Measurements from ENCODE around the gene PSMD1. TPM values are rescaled to one million over a fixed set of nuclear protein-coding genes. Genes with fewer than 3 reads are reported as not detected.

Gene PSMD1
- total and polyA plus RNA-seq, 2 donors (not counting 3 experiments of a cell fraction or from before 2014, with no cell fraction given): 163 to 209 TPM

GRCh38 chr2:231170055-231170454 is 113.4 kb downstream of the PSMD1 start:
- Histone ChIP-seq H3K4me3 (replicated peaks in 1 of 3; ENCODE audit: insufficient read depth in 1 of 3, low read depth in 1 of 3, low read length in 3 of 3) (no peak overlapping the region), H2AFZ (ENCODE audit: low read depth, low read length) (no peak overlapping the region), H3K36me3 (ENCODE audit: control insufficient read depth in 2 of 2, extremely low read depth in 1 of 2, insufficient read depth in 2 of 2, low read length in 2 of 2) (peaks cover 5 to 23% of the 10 kb centered on the region in 2 experiments), H3K27ac (ENCODE audit: insufficient read depth, low read depth, low read length) (no peak overlapping the region), H3K79me2 (ENCODE audit: control insufficient read depth, insufficient read depth, low read length) (no peaks in the 10 kb centered on the region), H3K4me1 (ENCODE audit: control insufficient read depth, extremely low read depth, insufficient read depth, low read length) (peaks cover 51% of the 10 kb centered on the region), H4K20me1 (replicated peaks; ENCODE audit: control insufficient read depth, extremely low read depth, insufficient read depth, low read length) (no peaks in the 10 kb centered on the region), H3K9me3 (replicated peaks; ENCODE audit: control insufficient read depth, insufficient read depth, low read length) (no peaks in the 10 kb centered on the region), H3K9me1 (replicated peaks; ENCODE audit: control insufficient read depth, extremely low read depth, insufficient read depth, low read length) (no peaks in the 10 kb centered on the region), H3K9ac (replicated peaks; ENCODE audit: extremely low read depth, insufficient read depth, low read length) (no peak overlapping the region), H3K27me3 (ENCODE audit: control insufficient read depth in 2 of 2, insufficient read depth in 2 of 2, low read length in 2 of 2) (no peaks in the 10 kb centered on the region), H3K4me2 (ENCODE audit: insufficient read depth, low read length) (no peak overlapping the region)
- CTCF ChIA-PET: interaction anchor here (1.4 to 1.7 kb wide), 3 partner anchors 23 to 59 kb away, joined by 3 to 4 read pairs (median 4); no protein-coding TSS in a partner anchor
- DNase-seq (ENCODE audit: low read depth, low spot score) (no peak), FAIRE-seq (no peak)
- BruUV-seq (replicated peaks): no TSS peak
- POLR2A ChIA-PET: no interaction called here
- dilution Hi-C loops (cut with MboI; ENCODE audit: extremely low pct_ligation_motif_present, low sequenced_read_pairs) (no loop called here), intact Hi-C loops (cut with micrococcal nuclease) (no loop called here)
- TF ChIP-seq MAX (IDR thresholded peaks at IDR 0.05; ENCODE audit: insufficient read depth, insufficient read length): no peak
- no peak for TF ChIP-seq POLR2AphosphoS5 (IDR thresholded peaks at IDR 0.05; ENCODE audit: insufficient read depth, low read depth, low read length)
- TF ChIP-seq EZH2 (IDR thresholded peaks at IDR 0.05; ENCODE audit: borderline replicate concordance, low read depth, low read length, severe bottlenecking): no peak
- no peak for TF ChIP-seq JUN (IDR thresholded peaks at IDR 0.05; ENCODE audit: borderline replicate concordance, insufficient read depth, insufficient read length, low read depth)
- TF ChIP-seq GATA2 (IDR thresholded peaks at IDR 0.05; ENCODE audit: insufficient read depth, insufficient read length, low read depth, low read length): no peak
- TF ChIP-seq POLR2A (IDR thresholded peaks at IDR 0.05; ENCODE audit: low read depth, low read length): no peak
- TF ChIP-seq MYC (IDR thresholded peaks at IDR 0.05; ENCODE audit: low read depth, low read length): no peak
- TF ChIP-seq FOS (IDR thresholded peaks at IDR 0.05; ENCODE audit: borderline replicate concordance, insufficient read depth, low read length): no peak
- TF ChIP-seq, protein P1, sequence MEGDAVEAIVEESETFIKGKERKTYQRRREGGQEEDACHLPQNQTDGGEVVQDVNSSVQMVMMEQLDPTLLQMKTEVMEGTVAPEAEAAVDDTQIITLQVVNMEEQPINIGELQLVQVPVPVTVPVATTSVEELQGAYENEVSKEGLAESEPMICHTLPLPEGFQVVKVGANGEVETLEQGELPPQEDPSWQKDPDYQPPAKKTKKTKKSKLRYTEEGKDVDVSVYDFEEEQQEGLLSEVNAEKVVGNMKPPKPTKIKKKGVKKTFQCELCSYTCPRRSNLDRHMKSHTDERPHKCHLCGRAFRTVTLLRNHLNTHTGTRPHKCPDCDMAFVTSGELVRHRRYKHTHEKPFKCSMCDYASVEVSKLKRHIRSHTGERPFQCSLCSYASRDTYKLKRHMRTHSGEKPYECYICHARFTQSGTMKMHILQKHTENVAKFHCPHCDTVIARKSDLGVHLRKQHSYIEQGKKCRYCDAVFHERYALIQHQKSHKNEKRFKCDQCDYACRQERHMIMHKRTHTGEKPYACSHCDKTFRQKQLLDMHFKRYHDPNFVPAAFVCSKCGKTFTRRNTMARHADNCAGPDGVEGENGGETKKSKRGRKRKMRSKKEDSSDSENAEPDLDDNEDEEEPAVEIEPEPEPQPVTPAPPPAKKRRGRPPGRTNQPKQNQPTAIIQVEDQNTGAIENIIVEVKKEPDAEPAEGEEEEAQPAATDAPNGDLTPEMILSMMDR (IDR thresholded peaks at IDR 0.05; ENCODE audit: extremely low read depth in 1 of 2, insufficient read depth in 1 of 2, low read depth in 1 of 2, low read length in 2 of 2): no peak
